PFSK-1 (cell line): Measurements from ENCODE around the gene KDM2A.

ENCODE experiments used
- FOXP2 ChIP-seq: optimal IDR thresholded peaks from 2 replicates; pipeline ENCODE3; 2011; ENCODE audit warnings: borderline replicate concordance, control low read depth, inconsistent platforms; ENCODE audit not compliant: insufficient read depth; ENCODE audit errors: extremely low read length, extremely low read depth
- POLR2AphosphoS5 ChIP-seq: IDR thresholded peaks from 2 replicates; pipeline ENCODE4 v1.6.1; 2012; ENCODE audit warnings: low read depth, mild to moderate bottlenecking, control low read depth, low read length, moderate library complexity
- REST ChIP-seq, 2 experiments: IDR thresholded peaks; 2 replicates each; pipeline versions ENCODE4 v1.6.1 to v1.8.0; 2011 to 2012; ENCODE audit warnings: low read depth in 2 of 2, low read length in 2 of 2, control low read depth in 1 of 2, inconsistent platforms in 1 of 2, mild to moderate bottlenecking in 1 of 2, moderate library complexity in 1 of 2; ENCODE audit not compliant: insufficient read depth in 1 of 2
- SIN3A ChIP-seq: IDR thresholded peaks from 2 replicates; pipeline ENCODE4 v1.6.1; 2012; ENCODE audit warnings: mild to moderate bottlenecking, low read length, moderate library complexity, borderline replicate concordance; ENCODE audit not compliant: insufficient read depth
- TAF1 ChIP-seq: IDR thresholded peaks from 2 replicates; pipeline ENCODE4 v1.6.1; 2012; ENCODE audit warnings: low read length, control low read depth, borderline replicate concordance; ENCODE audit not compliant: insufficient read depth

DNA sequence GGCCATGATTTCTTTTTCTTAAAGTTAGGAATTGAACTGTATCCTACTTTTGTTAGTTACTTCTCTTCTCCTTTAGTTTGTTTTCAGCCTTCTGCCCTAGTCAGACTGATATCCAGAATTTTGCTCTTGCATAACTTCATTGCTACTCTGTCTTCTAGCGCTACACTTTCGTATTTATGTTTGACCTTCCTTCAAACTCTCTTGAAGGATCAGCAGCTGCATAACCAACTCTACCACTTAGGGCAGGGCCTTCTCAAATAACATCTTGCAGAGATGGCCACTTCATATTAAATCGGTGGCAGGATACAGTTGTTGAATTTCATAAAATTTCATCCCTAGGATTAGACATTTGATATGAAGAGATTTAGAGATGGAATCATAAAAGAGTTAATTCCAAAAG is 43.9 kb downstream of the KDM2A start:
- TF ChIP-seq REST (IDR thresholded peaks at IDR 0.05; ENCODE audit: insufficient read depth in 1 of 2, low read depth in 2 of 2, low read length in 2 of 2) = no peak
- no peak for TF ChIP-seq SIN3A
- no peak for TF ChIP-seq POLR2AphosphoS5
- no peak for TF ChIP-seq FOXP2
- no peak for TF ChIP-seq TAF1
